ENCODE data around the gene SRP54.
A peak's percentile ranks its signal among the peaks of the same experiment; 100 is the strongest.
"Not testable (repeated sequence)": the region's sequence is repeated elsewhere in the genome, so short reads cannot be mapped to it uniquely, and the experiment has no call there.

SRP54 gene

DNA sequence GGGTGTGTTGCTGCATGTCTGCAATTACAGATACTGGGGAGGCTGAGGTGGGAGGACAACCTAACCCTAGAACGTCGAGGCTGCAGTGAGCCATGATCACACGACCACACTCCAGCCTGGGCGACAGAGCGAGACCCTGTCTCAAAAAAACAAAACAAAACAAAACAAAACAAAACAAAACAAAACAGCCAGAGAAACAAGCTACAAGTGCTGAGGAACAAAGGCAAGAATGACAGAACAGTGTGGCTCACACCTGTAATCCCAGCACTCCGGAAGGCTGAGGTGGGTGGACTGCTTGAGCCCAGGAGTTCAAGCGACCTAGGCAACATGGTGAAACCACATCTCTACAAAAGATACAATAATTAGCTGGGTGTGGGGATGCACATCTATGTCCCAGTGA is 38.0 kb upstream of the SRP54 start:
- in situ Hi-C loops (cut with HindIII; ENCODE audit: low sequenced_read_pairs): no loop called here
- DNase-seq (ENCODE audit: low read depth): no peak
- no peak overlapping the region for H3K4me3 ChIP-seq (ENCODE audit: low read depth, low read length)
- TF ChIP-seq, protein P1, sequence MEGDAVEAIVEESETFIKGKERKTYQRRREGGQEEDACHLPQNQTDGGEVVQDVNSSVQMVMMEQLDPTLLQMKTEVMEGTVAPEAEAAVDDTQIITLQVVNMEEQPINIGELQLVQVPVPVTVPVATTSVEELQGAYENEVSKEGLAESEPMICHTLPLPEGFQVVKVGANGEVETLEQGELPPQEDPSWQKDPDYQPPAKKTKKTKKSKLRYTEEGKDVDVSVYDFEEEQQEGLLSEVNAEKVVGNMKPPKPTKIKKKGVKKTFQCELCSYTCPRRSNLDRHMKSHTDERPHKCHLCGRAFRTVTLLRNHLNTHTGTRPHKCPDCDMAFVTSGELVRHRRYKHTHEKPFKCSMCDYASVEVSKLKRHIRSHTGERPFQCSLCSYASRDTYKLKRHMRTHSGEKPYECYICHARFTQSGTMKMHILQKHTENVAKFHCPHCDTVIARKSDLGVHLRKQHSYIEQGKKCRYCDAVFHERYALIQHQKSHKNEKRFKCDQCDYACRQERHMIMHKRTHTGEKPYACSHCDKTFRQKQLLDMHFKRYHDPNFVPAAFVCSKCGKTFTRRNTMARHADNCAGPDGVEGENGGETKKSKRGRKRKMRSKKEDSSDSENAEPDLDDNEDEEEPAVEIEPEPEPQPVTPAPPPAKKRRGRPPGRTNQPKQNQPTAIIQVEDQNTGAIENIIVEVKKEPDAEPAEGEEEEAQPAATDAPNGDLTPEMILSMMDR (IDR thresholded peaks at IDR 0.05; ENCODE audit: low read depth, low read length, missing control alignments): no peak

DNA sequence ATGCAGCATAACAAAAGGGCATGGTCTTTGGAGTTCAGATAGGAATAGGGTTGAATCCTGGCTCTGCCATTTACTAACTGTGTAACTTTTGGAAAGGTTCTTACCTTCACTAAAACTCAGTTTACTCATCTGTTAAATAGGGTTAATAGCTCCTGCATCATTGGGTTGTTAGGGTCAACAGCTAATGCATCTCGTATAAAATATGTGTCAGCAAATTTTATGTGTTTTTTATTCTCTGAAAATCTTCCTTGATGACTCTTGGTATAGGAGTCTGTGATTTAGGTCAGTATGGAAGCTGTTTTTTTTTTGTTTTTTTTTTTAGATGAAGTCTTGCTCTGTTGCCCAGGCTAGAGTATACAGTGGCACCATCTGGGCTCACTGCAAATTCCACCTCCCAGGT is 36.1 kb upstream of the SRP54 start:
- in situ Hi-C loops (cut with HindIII; ENCODE audit: low sequenced_read_pairs): no loop called here
- TF ChIP-seq, protein P1 (IDR thresholded peaks at IDR 0.05; ENCODE audit: low read depth, low read length, missing control alignments): no peak
- H3K4me3 ChIP-seq (ENCODE audit: low read depth, low read length): no peak overlapping the region
- DNase-seq (ENCODE audit: low read depth): no peak

DNA sequence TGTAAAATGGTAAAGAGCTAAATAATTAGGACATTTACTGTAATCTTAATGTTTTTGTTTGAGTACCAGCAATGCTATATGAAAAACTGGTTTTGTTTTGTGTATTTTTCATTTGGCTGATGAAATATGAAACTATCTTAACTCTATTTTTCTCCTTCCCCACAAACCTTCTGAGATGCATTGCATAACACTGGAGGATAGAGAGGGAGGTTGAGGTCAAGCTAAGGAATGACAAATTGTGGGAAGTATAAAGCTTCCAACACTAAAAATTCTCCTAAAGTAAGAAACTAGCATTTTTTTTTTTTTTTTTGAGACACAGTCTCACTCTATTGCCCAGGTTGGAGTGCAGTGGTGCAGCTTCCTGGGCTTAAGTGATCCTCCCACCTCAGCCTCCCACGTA is 31.5 kb upstream of the SRP54 start:
- DNase-seq (ENCODE audit: low read depth): peak; percentile 11
- H3K4me3 ChIP-seq (ENCODE audit: low read depth, low read length): no peak overlapping the region

DNA sequence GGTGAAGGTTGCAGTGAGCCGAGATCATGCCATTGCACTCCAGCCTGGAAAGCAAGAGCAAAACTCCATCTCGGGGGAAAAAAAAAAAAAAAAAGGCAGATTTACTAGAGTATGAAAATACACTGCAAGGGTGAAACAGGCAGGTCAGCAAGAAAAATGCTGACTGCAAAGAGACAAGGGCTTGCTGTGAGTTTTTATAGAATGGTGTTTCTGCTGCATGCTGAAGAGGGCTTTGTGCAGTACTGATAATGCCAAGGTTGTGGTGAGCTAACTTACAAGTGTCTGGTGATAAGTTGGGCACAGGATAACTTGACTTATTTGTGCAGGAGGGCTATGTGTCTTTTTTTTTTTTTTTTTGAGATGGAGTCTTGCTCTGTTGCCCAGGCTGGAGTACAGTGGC is 25.9 kb upstream of the SRP54 start:
- DNase-seq (ENCODE audit: low read depth): no peak
- no peak overlapping the region for H3K4me3 ChIP-seq (ENCODE audit: low read depth, low read length)
- in situ Hi-C loops (cut with HindIII; ENCODE audit: low sequenced_read_pairs): no loop called here
- TF ChIP-seq, protein P1 (IDR thresholded peaks at IDR 0.05; ENCODE audit: low read depth, low read length, missing control alignments): no peak

More for the DNA sequence above, 31.5 kb upstream of the SRP54 start:
- in situ Hi-C loops (cut with HindIII; ENCODE audit: low sequenced_read_pairs): no loop called here
- TF ChIP-seq, protein P1 (IDR thresholded peaks at IDR 0.05; ENCODE audit: low read depth, low read length, missing control alignments): no peak

DNA sequence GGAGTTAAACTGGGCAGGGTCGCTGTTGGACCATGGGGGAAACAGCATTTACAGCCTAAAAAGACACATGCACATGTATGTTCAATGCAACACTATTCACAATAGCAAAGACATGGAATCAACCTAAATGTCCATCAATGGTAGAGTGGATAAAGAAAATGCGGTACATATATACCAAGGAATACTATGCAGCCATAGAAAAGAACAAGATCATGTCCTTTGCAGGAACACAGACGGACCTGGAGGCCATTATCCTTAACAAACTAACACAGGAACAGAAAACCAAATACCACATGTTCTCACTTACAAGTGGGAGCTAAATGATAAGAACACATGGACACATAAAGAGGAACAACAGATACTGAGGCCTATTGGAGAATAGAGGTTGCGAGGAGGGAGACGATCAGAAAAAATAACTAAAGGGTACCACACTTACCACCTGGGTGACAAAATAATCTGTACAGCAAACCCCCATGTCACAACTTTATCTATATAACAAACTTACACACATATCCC is 25.0 kb upstream of the SRP54 start:
- in situ Hi-C loops (cut with HindIII; ENCODE audit: low sequenced_read_pairs): no loop called here
- TF ChIP-seq, protein P1 (IDR thresholded peaks at IDR 0.05; ENCODE audit: low read depth, low read length, missing control alignments): no peak
- DNase-seq (ENCODE audit: low read depth): no peak
- H3K4me3 ChIP-seq (ENCODE audit: low read depth, low read length): no peak overlapping the region

DNA sequence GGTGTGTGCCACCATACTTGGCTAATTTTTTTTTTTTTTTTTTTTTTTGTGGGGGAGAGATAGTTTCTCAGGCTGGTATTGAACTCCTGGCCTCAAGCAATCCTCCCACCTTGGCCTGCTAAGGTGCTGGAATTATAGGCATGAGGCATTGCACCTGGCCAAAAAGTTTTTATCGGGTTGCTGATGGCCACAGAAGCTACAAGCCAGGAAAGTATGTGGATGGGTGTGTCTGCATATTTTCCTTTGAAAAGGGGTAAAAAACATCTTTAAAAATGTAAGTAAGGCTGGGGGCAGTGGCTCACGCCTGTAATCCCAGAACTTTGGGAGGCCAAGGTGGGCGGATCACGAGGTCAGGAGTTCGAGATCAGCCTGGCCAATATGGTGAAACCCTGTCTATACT is 20.7 kb upstream of the SRP54 start:
- in situ Hi-C loops (cut with HindIII; ENCODE audit: low sequenced_read_pairs); H3K4me3 ChIP-seq (ENCODE audit: low read depth, low read length); DNase-seq (ENCODE audit: low read depth): not testable (repeated sequence)

DNA sequence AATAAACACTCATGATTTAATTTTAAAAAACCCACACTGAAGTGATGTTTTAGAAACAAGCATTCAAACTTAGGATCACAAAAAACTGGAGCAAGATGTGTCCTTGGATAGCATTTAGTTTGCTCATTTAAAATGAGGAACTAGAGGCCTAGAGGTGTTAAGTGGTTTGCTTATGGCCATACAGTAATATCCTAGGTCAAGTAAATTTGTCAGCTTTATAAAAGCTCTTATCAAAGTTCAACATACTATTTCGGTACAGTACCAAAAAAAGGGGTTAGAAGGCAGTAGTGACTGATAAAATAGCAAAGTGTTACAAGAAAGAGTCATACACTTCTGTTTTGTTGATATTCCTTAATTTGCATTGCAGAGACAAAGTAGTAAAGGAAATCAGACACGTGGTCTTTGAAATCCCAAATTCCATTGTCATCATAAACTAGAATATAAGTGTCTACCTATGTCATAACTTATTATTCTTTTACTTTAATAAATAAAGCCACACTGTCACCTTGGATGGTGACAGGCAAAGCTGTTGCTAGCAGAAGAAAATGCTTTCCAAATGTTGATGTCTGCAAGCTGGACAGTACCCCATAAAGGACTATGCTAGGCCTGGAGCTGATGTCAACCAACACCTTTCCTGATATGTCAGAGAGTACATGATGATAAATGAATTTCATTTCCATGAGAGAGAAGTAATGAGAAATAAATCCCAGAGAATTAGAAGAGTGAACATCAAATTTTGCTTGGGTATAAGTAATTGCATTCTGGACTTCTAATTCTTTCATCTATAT is 17.6 kb upstream of the SRP54 start:
- TF ChIP-seq, protein P1 (IDR thresholded peaks at IDR 0.05; ENCODE audit: low read depth, low read length, missing control alignments): no peak
- in situ Hi-C loops (cut with HindIII; ENCODE audit: low sequenced_read_pairs): no loop called here
- no peak overlapping the region for H3K4me3 ChIP-seq (ENCODE audit: low read depth, low read length)
- no peak for DNase-seq (ENCODE audit: low read depth)

Measured in astrocyte of the cerebellum (primary cell).